ENCODE results near the gene PALLD. TPM values are rescaled to one million over a fixed set of nuclear protein-coding genes. Genes with fewer than 3 reads are reported as not detected.
"Not testable (repeated sequence)": the region's sequence is repeated elsewhere in the genome, so short reads cannot be mapped to it uniquely, and the experiment has no call there.

PALLD gene
- total RNA-seq, 1 donor from 2014 or later = 179 TPM

DNA sequence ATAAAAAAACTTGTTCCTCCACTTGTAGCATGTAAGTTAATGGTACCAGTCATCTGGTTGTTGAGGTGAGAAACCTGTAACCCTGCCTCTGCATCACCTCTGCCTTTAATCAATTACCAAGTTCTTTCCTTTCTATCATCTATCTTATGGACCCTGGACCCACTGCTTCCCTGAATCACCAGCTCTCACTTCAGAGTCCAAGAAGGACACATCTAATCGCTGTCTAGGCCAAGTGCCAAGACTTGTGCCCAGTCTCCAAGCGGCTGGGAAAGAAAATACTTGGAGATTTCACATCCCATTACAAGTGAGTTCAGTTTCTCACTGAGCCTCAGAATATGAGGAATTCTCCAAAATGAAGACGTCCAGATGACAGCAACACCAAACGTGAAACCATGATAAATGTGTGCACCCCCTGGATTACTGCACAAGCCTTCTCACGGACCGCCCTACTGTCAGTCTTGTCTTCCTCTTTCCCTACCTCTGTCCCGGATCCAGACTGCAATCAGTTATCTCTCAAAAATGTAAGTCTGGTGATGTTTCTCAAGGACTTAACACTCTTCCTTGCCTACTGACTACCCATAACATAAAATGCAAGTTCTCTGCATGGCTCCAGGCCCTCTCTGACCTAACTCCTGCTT, 10.4 kb downstream of the PALLD start:
- H3K27ac ChIP-seq = no peak overlapping the region
- H3K4me3 ChIP-seq = no peak overlapping the region
- H3K36me3 ChIP-seq = no peaks in the 10 kb centered on the region
- DNase-seq (no peak), ATAC-seq (peak; percentile 41)
- no peaks in the 10 kb centered on the region for H3K9me3 ChIP-seq
- peaks cover 7% of the 10 kb centered on the region for H3K4me1 ChIP-seq
- H3K27me3 ChIP-seq = no peaks in the 10 kb centered on the region
- TF ChIP-seq, protein P1, sequence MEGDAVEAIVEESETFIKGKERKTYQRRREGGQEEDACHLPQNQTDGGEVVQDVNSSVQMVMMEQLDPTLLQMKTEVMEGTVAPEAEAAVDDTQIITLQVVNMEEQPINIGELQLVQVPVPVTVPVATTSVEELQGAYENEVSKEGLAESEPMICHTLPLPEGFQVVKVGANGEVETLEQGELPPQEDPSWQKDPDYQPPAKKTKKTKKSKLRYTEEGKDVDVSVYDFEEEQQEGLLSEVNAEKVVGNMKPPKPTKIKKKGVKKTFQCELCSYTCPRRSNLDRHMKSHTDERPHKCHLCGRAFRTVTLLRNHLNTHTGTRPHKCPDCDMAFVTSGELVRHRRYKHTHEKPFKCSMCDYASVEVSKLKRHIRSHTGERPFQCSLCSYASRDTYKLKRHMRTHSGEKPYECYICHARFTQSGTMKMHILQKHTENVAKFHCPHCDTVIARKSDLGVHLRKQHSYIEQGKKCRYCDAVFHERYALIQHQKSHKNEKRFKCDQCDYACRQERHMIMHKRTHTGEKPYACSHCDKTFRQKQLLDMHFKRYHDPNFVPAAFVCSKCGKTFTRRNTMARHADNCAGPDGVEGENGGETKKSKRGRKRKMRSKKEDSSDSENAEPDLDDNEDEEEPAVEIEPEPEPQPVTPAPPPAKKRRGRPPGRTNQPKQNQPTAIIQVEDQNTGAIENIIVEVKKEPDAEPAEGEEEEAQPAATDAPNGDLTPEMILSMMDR (IDR thresholded peaks at IDR 0.05) = no peak
- intact Hi-C loops (cut with DNase I) = no loop called here

DNA sequence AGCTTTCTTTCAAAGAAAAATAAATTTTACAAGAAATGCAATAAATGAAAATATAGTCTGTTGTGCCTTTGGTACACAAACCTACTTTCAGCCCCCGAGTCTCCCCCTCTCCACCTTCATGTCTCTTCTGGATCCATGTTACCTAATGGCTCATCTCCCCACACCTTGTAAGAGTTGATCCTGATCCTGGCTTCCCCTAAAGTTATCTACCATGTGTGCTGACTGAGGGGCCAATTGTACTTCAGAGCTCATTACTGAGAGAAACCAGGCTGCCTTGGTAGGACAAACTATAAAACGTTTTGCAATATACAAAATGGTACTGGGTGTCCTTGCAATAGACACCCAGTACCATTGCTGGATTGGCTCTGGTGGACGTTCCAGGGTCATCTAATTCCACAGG, 11.8 kb downstream of the PALLD start:
- H3K9me3 ChIP-seq = no peaks in the 10 kb centered on the region
- no peak overlapping the region for H3K4me3 ChIP-seq
- peaks cover 7% of the 10 kb centered on the region for H3K4me1 ChIP-seq
- H3K36me3 ChIP-seq = no peaks in the 10 kb centered on the region
- TF ChIP-seq, protein P1 (IDR thresholded peaks at IDR 0.05) = no peak
- DNase-seq (no peak), ATAC-seq (no peak)
- no peak overlapping the region for H3K27ac ChIP-seq
- intact Hi-C loops (cut with DNase I) = no loop called here
- no peaks in the 10 kb centered on the region for H3K27me3 ChIP-seq

DNA sequence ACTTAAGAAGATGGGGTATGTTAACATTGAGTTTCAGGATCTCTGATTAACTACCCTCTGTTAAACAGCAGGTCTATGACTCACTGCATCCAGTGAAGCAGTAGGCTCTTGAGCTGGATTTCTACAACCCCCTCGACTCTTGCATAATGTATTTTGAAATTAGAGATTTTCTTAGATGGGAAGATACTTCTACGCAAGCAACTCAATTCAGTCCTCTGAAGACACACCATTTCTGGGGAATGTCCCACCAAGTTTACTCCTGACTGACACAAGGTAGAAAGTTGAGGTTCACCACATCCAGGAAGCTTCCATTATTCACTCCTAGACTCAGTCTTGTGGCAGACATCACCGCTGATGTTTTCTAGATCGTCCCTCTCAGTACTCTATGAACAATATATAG, 12.9 kb downstream of the PALLD start:
- ATAC-seq = peak; percentile 79

DNA sequence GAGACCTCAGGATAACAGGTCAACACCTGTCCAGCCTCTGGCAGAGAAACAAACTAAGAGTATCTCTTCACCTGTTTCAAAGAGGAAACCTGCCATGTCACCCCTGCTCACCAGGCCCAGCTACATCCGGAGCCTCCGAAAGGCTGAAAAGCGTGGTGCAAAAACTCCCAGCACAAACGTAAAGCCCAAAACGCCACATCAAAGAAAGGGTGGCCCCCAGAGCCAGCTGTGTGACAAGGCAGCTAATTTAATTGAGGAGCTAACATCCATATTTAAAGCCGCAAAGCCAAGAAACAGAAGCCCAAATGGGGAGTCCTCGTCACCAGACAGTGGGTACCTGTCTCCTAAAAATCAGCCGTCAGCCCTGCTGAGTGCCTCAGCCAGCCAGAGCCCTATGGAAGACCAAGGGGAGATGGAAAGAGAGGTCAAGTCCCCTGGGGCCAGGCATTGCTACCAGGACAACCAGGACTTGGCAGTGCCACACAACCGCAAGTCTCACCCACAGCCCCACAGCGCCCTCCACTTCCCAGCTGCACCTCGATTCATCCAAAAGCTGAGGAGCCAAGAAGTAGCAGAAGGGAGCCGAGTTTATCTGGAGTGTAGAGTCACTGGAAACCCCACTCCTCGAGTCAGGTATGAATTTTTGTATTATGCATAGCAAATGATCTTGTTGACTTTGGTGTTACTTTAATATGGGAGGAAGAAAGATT, 15.1 kb downstream of the PALLD start:
- ATAC-seq (no peak), DNase-seq (no peak)
- Histone ChIP-seq H3K27me3 (no peaks in the 10 kb centered on the region), H3K36me3 (no peaks in the 10 kb centered on the region), H3K4me3 (no peak overlapping the region), H3K27ac (no peak overlapping the region), H3K4me1 (peaks cover 4% of the 10 kb centered on the region), H3K9me3 (no peaks in the 10 kb centered on the region)
- TF ChIP-seq, protein P1 (IDR thresholded peaks at IDR 0.05) = no peak
- intact Hi-C loops (cut with DNase I) = no loop called here

More for the DNA sequence above, 12.9 kb downstream of the PALLD start:
- H3K27ac ChIP-seq = no peak overlapping the region
- H3K27me3 ChIP-seq = no peaks in the 10 kb centered on the region
- H3K4me3 ChIP-seq = no peak overlapping the region
- no peaks in the 10 kb centered on the region for H3K9me3 ChIP-seq
- no peaks in the 10 kb centered on the region for H3K36me3 ChIP-seq
- TF ChIP-seq, protein P1 (IDR thresholded peaks at IDR 0.05) = no peak
- H3K4me1 ChIP-seq = peaks cover 4% of the 10 kb centered on the region
- intact Hi-C loops (cut with DNase I) = no loop called here
- DNase-seq = no peak

DNA sequence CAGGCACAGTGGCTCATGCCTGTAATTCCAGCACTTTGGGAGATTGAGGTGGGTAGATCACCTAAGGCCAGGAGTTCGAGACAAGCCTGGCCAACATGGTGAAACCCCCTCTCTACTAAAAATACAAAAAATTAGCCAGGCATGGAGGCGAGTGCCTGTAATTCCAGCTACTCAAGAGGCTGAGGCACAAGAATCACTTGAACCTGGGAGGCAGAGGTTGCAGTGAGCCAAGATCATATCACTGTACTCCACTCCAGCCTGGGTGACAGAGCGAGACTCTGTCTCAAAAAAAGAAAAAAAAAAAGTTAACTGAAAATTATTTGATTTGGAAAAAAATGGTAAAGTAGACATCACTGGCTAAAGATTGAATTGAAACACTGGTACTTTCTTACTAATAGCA, 17.0 kb downstream of the PALLD start:
- H3K27me3 ChIP-seq; H3K9me3 ChIP-seq; intact Hi-C loops (cut with DNase I); H3K4me3 ChIP-seq; H3K36me3 ChIP-seq; DNase-seq; H3K27ac ChIP-seq; H3K4me1 ChIP-seq; ATAC-seq: not testable (repeated sequence)

DNA sequence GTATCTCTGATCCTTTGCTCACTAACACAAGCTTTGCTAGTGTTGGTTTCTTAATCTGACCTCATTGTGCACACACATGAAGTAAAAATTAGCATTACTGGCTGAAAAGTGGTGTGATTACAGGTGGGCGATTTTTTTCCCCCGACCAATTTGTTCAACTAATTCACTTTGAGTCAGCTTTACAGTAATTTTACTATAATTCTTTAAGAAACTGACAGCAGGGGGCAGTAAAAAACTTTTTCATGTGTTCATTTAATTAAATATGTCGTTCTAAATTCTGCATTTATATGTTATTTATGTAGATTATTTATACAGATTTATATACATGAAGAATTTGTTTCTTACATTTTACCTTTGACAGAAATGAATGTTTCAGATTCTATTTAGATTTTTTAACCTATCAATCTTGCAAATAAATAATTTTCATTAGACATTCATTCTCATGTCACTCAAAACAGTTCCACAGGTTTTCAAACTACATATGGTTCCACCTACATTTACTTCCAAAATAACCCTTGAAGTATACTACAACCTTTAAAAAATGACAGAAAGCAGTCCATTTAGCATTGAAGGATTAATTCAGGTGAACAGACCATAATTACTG, 17.5 kb downstream of the PALLD start:
- Histone ChIP-seq H3K36me3 (no peaks in the 10 kb centered on the region), H3K27me3 (no peaks in the 10 kb centered on the region), H3K27ac (no peak overlapping the region), H3K4me1 (peaks cover 2% of the 10 kb centered on the region), H3K9me3 (no peaks in the 10 kb centered on the region), H3K4me3 (no peak overlapping the region)
- DNase-seq (no peak), ATAC-seq (no peak)
- TF ChIP-seq, protein P1 (IDR thresholded peaks at IDR 0.05) = peak; percentile 53
- intact Hi-C loops (cut with DNase I) = no loop called here

Measured in upper lobe of right lung (tissue), 1 donor.